Prostate gland (tissue), 2 donors: ENCODE results near the gene MMP15.

Source experiments
- CTCF ChIP-seq, 4 experiments: fragments of 200-600 bp in 2 of 4; fragments of 450-650 bp in 2 of 4; sonication (generic) in 2 of 4; IDR thresholded peaks; 1 replicate in 3 of 4; 2 replicates in 1 of 4; pipeline ENCODE4 v1.5.1; 2016 to 2019; ENCODE audit warnings: antibody characterized with exemption in 4 of 4, mild to moderate bottlenecking in 2 of 4, moderate library complexity in 2 of 4
- POLR2A ChIP-seq: fragments of 450-650 bp; IDR thresholded peaks from one replicate; pipeline ENCODE4 v1.6.1; 2016; ENCODE audit warnings: antibody characterized with exemption, mild to moderate bottlenecking

- TF ChIP-seq CTCF (IDR thresholded peaks at IDR 0.05), result peak in 3 of 4 experiments; percentile 64 to 76 (median 70)
- TF ChIP-seq POLR2A, result no peak
These were observed 4.7 kb upstream of the MMP15 start for GRCh38 chr16:58020628-58021521.
